ENCODE results near the gene NTN1. TPM values are rescaled to one million over a fixed set of nuclear protein-coding genes. Genes with fewer than 3 reads are reported as not detected.
A peak's percentile ranks its signal among the peaks of the same experiment; 100 is the strongest.

Gene NTN1
- total and polyA plus RNA-seq, 4 donors = 18.7 to 137 (median 60.1) TPM

DNA sequence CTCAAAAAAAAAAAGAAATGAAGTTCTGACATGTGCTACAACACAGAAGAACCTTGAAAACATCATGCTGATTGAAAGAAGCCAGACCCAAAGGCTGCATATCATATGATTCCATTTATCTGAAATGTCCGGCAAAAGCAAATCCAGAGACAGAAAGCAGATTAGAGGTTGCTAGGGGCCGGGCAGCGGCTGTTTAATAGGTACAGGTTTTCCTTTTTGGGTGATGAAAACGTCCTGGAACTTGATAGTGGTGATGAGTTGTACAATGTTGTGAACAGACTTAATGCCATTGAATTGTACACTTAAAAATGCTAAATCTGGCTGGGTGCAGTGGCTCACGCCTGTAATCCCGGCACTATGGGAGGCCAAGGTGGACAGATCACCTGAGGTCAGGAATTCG, 166.5 kb downstream of the NTN1 start:
- H3K4me3 ChIP-seq (ENCODE audit: low read depth, low read length) = no peak overlapping the region
- H3K27me3 ChIP-seq (ENCODE audit: control insufficient read depth, insufficient read depth, low read length) = no peaks in the 10 kb centered on the region
- peaks cover 17% of the 10 kb centered on the region for H3K4me1 ChIP-seq (ENCODE audit: control insufficient read depth, insufficient read depth, low read length)
- 93% methylated on average over 5 of the region's 7 CpGs for whole genome bisulfite sequencing (ENCODE audit: insufficient coverage)
- no peaks in the 10 kb centered on the region for H3K9me3 ChIP-seq (ENCODE audit: control insufficient read depth, insufficient read depth, low read length)
- DNase-seq (ENCODE audit: low read depth in 4 of 6, low spot score in 6 of 6) = no peak
- H3K36me3 ChIP-seq (ENCODE audit: control insufficient read depth, insufficient read depth, low read length) = peaks cover 12% of the 10 kb centered on the region
- H3K27ac ChIP-seq (ENCODE audit: low read depth, low read length) = no peak overlapping the region

DNA sequence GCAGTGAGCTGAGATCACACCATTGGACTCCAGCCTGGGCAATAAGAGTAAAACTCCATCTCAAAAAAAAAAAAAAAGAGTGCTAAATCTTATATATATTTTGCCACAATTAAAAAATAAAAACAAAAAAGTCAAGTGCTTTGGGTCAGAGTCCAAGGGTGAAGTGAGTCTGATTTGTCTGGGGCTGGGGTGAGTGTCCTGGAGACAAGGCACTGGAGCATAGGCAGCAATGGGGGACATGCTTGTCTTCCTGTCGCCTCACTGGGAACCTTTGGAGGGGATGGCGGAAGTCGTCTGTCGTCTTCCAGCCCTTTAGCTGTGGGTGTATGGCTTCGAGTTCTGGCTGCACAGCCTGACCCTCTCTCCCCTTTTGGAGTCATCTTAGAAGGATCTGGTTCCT, 167.1 kb downstream of the NTN1 start:
- DNase-seq (ENCODE audit: low read depth in 4 of 6, low spot score in 6 of 6) = no peak
- Histone ChIP-seq H3K27me3 (ENCODE audit: control insufficient read depth, insufficient read depth, low read length) (no peaks in the 10 kb centered on the region), H3K4me1 (ENCODE audit: control insufficient read depth, insufficient read depth, low read length) (peaks cover 13% of the 10 kb centered on the region), H3K4me3 (ENCODE audit: low read depth, low read length) (no peak overlapping the region), H3K36me3 (ENCODE audit: control insufficient read depth, insufficient read depth, low read length) (peaks cover 12% of the 10 kb centered on the region), H3K9me3 (ENCODE audit: control insufficient read depth, insufficient read depth, low read length) (no peaks in the 10 kb centered on the region), H3K27ac (ENCODE audit: low read depth, low read length) (no peak overlapping the region)
- no CpG with 5 or more reads among the region's 5 CpGs for WGBS (ENCODE audit: insufficient coverage)

DNA sequence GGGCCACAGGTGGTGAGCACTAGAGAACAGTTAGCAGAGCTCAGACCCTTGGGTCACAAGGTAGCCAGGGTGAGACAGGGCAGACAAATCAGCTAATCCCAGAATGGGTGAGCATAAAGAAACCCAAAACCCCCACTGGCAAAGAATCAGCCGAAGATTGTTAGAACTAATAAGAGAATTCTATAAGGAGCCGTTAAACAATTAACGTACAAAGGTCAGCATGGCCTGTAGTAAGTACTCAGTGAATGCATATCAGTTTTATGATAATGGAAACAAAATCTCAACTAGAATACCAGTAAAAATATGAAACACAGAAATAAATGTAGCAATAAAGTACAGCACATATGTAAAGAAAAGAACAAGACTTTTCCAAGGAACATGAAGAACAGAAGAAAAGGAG, 168.6 kb downstream of the NTN1 start:
- no CpG with 5 or more reads among the region's 3 CpGs for WGBS (ENCODE audit: insufficient coverage)
- Histone ChIP-seq H3K4me3 (ENCODE audit: low read depth, low read length) (no peak overlapping the region), H3K9me3 (ENCODE audit: control insufficient read depth, insufficient read depth, low read length) (no peaks in the 10 kb centered on the region), H3K4me1 (ENCODE audit: control insufficient read depth, insufficient read depth, low read length) (peaks cover 10% of the 10 kb centered on the region), H3K36me3 (ENCODE audit: control insufficient read depth, insufficient read depth, low read length) (peaks cover 12% of the 10 kb centered on the region), H3K27me3 (ENCODE audit: control insufficient read depth, insufficient read depth, low read length) (no peaks in the 10 kb centered on the region), H3K27ac (ENCODE audit: low read depth, low read length) (no peak overlapping the region)
- DNase-seq (ENCODE audit: low read depth in 4 of 6, low spot score in 6 of 6) = no peak

DNA sequence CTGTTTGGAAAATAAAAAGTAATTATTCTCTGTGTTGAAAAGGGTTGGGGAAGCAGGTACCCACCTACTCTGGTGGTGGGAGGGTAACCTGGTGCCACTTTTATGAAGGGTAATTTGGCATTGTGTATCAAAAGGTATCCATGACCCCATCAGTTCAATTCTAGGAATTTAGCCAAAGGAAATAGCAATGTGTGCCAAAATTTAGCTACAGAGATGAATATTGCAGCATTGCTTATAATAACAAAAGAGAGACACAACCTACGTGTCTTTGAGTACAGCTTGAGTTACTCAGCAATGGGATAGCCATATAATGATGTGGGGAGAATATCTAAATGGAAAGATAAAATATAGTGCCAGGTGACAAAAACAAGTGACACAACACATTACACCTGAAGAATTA, 170.7 kb downstream of the NTN1 start:
- DNase-seq (ENCODE audit: low read depth in 4 of 6, low spot score in 6 of 6) = no peak
- Histone ChIP-seq H3K9me3 (ENCODE audit: control insufficient read depth, insufficient read depth, low read length) (no peaks in the 10 kb centered on the region), H3K27ac (ENCODE audit: low read depth, low read length) (no peak overlapping the region), H3K4me1 (ENCODE audit: control insufficient read depth, insufficient read depth, low read length) (peaks cover 13% of the 10 kb centered on the region), H3K36me3 (ENCODE audit: control insufficient read depth, insufficient read depth, low read length) (peaks cover 12% of the 10 kb centered on the region), H3K27me3 (ENCODE audit: control insufficient read depth, insufficient read depth, low read length) (no peaks in the 10 kb centered on the region), H3K4me3 (ENCODE audit: low read depth, low read length) (no peak overlapping the region)
- no CpG with 5 or more reads among the region's 1 CpG for WGBS (ENCODE audit: insufficient coverage)

DNA sequence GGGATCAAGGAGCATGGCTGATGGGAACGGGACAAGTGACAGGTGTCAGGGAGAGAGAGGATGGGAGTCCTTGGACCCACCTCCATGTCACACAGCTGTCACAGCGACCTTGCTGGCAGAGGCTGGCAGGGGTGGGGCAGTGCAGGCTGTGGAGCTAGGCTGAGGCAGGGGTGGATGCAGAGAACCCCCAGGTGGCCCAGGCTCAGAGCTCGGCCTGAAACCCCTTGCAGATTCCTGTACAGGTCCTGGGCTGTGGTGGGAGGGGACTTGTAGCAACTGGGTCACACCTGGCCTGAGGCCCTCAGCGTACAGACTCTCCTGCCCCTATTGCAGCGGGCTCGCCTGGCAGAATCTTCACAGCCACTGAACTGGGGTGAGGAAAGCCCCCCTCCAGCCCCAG, 174.1 kb downstream of the NTN1 start:
- Histone ChIP-seq H3K9me3 (ENCODE audit: control insufficient read depth, insufficient read depth, low read length) (no peaks in the 10 kb centered on the region), H3K27ac (ENCODE audit: low read depth, low read length) (no peak overlapping the region), H3K4me1 (ENCODE audit: control insufficient read depth, insufficient read depth, low read length) (peaks cover 25% of the 10 kb centered on the region), H3K27me3 (ENCODE audit: control insufficient read depth, insufficient read depth, low read length) (no peaks in the 10 kb centered on the region), H3K4me3 (ENCODE audit: low read depth, low read length) (no peak overlapping the region), H3K36me3 (ENCODE audit: control insufficient read depth, insufficient read depth, low read length) (peaks cover 15% of the 10 kb centered on the region)
- DNase-seq (ENCODE audit: low read depth in 4 of 6, low spot score in 6 of 6) = no peak
- 88% methylated on average over 4 of the region's 6 CpGs for WGBS (ENCODE audit: insufficient coverage)

DNA sequence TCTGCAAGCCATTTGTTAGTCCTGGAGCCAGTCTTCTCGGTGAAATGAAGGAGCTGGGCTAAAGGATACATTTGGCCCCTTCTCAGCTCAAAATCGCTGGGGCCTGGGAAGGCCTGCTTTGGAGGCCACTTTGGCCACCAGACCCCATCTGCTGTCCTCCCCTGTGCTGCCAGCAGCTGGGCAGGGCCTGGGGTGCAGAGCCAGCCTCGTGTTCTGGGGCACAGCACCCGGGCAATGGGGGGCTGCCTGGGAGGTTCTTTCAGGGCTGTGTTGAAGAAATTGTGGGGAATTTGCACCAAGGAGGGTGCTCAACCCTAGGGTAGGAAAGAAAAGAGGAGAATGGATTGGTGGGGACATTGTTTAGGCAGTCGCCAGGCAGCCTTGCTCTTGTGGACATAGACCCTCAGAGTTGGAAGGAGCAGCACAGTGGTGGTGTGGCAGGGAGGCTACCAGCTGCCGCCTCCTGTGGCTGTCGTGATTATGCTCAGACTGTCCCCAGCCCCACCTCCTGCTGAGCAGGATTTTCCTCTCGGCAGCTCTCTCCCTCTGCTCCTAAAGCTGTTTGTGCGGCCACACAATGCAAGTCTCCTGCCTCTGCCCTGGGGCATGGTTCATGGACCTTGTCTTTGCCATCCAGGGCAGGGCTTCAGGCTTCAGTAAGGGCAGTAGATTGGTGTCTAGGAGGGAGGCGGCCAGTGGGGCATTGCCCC, 174.8 kb downstream of the NTN1 start:
- H3K27ac ChIP-seq (ENCODE audit: low read depth, low read length) = no peak overlapping the region
- H3K36me3 ChIP-seq (ENCODE audit: control insufficient read depth, insufficient read depth, low read length) = peaks cover 15% of the 10 kb centered on the region
- peak in 1 of 6 donors; percentile 55 for DNase-seq (ENCODE audit: low read depth in 4 of 6, low spot score in 6 of 6)

DNA sequence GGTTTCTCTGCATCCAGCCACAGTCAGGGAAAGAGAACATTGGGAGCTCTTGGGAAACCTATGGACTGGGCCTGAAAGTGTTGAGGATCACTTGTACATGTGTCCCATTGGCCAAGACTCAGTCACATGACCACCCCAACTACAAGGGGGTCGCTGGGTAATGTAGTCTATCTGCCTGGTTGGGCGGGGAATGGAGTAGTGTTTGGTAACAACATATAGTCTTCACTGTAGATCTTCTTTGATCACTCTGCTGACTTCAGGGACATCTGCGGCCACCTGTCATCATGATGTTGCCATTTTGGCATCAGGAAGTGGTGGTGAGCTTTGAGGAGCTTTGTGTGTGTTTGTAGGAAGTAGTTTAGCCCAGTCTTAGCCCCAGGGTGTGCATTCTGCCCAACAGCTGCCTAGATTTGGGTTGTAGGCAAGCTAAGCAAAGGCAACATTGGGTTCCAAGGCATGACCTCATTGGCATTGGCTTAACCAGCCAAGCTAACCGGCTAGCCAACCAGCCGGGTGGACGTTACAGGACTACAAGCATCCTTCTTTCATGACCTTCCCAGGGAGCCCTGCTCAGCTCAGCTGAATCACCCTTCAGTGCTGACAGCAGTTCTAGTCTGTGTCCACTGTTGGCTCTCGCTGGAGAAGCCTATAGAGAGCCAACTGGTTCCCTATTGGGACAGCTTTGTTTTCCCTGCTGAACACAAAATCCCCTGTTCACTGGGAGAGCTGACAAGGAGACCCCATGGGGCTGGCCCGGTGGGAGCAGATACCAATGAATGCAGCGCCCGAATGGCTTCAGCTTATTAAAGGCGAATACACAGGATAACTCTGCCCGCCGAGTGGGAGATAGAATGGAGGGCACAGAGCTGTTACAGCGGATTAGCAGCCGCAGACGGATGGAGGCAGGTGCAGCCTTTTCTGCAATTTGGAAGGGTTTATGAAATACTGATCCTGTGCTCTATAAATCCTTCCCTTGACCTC, 178.6 kb downstream of the NTN1 start:
- no peaks in the 10 kb centered on the region for H3K9me3 ChIP-seq (ENCODE audit: control insufficient read depth, insufficient read depth, low read length)
- H3K4me1 ChIP-seq (ENCODE audit: control insufficient read depth, insufficient read depth, low read length) = peaks cover 23% of the 10 kb centered on the region
- peak in 2 of 6 donors; percentile 71 to 75 for DNase-seq (ENCODE audit: low read depth in 4 of 6, low spot score in 6 of 6)
- 44% methylated on average over 11 of the region's 16 CpGs for WGBS (ENCODE audit: insufficient coverage)
- peaks cover 12% of the 10 kb centered on the region for H3K36me3 ChIP-seq (ENCODE audit: control insufficient read depth, insufficient read depth, low read length)
- no peaks in the 10 kb centered on the region for H3K27me3 ChIP-seq (ENCODE audit: control insufficient read depth, insufficient read depth, low read length)
- no peak overlapping the region for H3K4me3 ChIP-seq (ENCODE audit: low read depth, low read length)
- no peak overlapping the region for H3K27ac ChIP-seq (ENCODE audit: low read depth, low read length)

More for the DNA sequence above, 174.8 kb downstream of the NTN1 start:
- no peak overlapping the region for H3K4me3 ChIP-seq (ENCODE audit: low read depth, low read length)
- peaks cover 26% of the 10 kb centered on the region for H3K4me1 ChIP-seq (ENCODE audit: control insufficient read depth, insufficient read depth, low read length)
- 39% methylated on average over 8 of the region's 10 CpGs for WGBS (ENCODE audit: insufficient coverage)
- no peaks in the 10 kb centered on the region for H3K9me3 ChIP-seq (ENCODE audit: control insufficient read depth, insufficient read depth, low read length)
- no peaks in the 10 kb centered on the region for H3K27me3 ChIP-seq (ENCODE audit: control insufficient read depth, insufficient read depth, low read length)

DNA sequence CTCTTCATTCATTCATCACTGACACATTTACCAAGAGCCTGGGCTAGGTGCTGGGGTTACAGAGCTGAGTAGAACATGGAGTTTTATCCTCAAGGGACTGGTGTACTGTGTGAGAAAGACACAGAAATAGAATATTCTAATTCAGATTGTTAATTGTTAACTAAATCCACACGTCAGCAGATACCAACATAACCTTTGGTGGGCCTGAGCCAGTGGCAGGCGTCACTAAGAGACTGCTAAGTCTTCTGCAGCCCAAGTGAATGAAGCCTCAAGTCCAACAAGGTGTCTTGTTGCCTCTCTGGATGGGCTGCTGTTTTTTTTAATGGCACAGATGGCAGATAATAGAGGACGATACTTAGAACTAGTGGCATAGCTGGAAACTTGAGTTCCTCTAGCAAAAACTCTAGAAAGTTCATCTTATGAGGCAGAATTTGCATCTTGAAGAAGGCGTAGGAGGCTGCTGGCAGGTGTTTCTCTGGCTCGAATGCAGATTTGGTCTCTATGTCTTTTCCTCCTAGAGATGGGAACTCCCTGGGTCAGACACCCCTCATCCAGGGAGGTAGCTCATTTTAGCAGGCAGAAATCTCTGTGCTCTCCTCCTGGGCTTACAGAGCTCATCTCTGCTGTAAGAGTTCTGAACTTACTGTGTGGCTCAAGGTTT, 179.5 kb downstream of the NTN1 start:
- no peaks in the 10 kb centered on the region for H3K9me3 ChIP-seq (ENCODE audit: control insufficient read depth, insufficient read depth, low read length)
- WGBS (ENCODE audit: insufficient coverage) = 91% methylated on average over 4 of the region's 5 CpGs
- peaks cover 2% of the 10 kb centered on the region for H3K27me3 ChIP-seq (ENCODE audit: control insufficient read depth, insufficient read depth, low read length)
- no peak for DNase-seq (ENCODE audit: low read depth in 4 of 6, low spot score in 6 of 6)
- no peak overlapping the region for H3K4me3 ChIP-seq (ENCODE audit: low read depth, low read length)
- peaks cover 7% of the 10 kb centered on the region for H3K36me3 ChIP-seq (ENCODE audit: control insufficient read depth, insufficient read depth, low read length)
- H3K4me1 ChIP-seq (ENCODE audit: control insufficient read depth, insufficient read depth, low read length) = peaks cover 30% of the 10 kb centered on the region
- no peak overlapping the region for H3K27ac ChIP-seq (ENCODE audit: low read depth, low read length)

DNA sequence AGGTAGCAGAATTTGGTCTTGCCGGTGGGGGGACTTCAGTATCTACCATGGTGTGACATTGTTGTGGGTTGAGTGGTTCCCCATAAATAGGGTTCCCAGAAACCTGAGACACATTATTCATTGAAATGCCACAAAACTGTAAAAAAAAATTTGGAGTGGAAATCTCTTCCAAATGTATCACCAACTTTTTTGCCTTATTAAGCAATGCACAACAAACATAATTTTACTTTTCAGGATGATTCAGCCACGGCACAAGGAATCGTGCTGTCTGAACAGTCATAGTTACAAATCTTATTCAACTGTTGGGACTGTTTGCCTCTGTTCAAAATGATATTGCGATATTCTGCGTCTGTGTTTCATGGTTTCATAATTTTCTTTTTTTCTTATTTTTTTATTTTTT, 181.2 kb downstream of the NTN1 start:
- H3K4me3 ChIP-seq (ENCODE audit: low read depth, low read length) = no peak overlapping the region
- H3K27ac ChIP-seq (ENCODE audit: low read depth, low read length) = no peak overlapping the region
- H3K4me1 ChIP-seq (ENCODE audit: control insufficient read depth, insufficient read depth, low read length) = peaks cover 33% of the 10 kb centered on the region
- DNase-seq (ENCODE audit: low read depth in 4 of 6, low spot score in 6 of 6) = no peak
- H3K27me3 ChIP-seq (ENCODE audit: control insufficient read depth, insufficient read depth, low read length) = peaks cover 5% of the 10 kb centered on the region
- 100% methylated on average over 2 of the region's 5 CpGs for WGBS (ENCODE audit: insufficient coverage)
- H3K36me3 ChIP-seq (ENCODE audit: control insufficient read depth, insufficient read depth, low read length) = peaks cover 3% of the 10 kb centered on the region
- H3K9me3 ChIP-seq (ENCODE audit: control insufficient read depth, insufficient read depth, low read length) = no peaks in the 10 kb centered on the region
